ENCODE measurements around the gene CRELD2. TPM values are rescaled to one million over a fixed set of nuclear protein-coding genes. Genes with fewer than 3 reads are reported as not detected.

The CRELD2 gene
- total and polyA plus RNA-seq, 2 of the 13 experiments (the other 11 are each of a cell fraction or from before 2014, with no cell fraction given), result 17.2 to 44.7 TPM

DNA sequence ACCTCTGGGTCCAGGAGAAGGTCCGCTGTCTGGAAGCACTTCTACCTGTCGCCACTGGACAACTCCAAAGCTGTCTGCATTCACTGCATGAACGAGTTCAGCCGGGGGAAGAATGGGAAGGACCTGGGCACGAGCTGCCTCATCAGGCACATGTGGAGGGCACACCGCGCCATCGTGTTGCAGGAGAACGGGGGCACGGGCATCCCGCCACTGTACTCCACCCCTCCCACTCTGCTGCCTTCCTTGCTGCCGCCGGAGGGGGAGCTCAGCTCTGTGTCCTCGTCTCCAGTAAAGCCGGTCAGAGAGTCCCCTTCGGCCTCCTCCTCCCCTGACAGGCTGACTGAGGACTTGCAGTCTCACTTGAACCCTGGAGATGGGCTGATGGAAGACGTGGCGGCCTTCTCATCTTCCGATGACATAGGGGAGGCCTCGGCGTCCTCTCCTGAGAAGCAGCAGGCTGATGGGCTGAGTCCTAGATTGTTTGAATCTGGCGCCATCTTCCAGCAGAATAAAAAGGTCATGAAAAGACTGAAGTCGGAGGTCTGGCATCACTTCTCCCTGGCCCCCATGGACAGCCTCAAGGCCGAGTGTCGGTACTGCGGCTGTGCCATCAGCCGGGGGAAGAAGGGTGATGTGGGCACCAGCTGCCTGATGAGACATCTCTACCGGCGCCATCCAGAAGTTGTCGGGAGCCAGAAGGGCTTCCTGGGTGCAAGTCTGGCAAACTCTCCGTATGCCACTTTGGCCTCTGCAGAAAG is 33.8 kb upstream of the CRELD2 start (continued):
- TF ChIP-seq KLF16 (CRISPR knock-in tag; IDR thresholded peaks at IDR 0.05) (no peak), SRF (IDR thresholded peaks at IDR 0.05; ENCODE audit: low read depth, low read length) (no peak), ZEB1 (IDR thresholded peaks at IDR 0.05; ENCODE audit: insufficient replicate concordance, low read depth) (no peak)
- TF ChIP-seq, protein P1, sequence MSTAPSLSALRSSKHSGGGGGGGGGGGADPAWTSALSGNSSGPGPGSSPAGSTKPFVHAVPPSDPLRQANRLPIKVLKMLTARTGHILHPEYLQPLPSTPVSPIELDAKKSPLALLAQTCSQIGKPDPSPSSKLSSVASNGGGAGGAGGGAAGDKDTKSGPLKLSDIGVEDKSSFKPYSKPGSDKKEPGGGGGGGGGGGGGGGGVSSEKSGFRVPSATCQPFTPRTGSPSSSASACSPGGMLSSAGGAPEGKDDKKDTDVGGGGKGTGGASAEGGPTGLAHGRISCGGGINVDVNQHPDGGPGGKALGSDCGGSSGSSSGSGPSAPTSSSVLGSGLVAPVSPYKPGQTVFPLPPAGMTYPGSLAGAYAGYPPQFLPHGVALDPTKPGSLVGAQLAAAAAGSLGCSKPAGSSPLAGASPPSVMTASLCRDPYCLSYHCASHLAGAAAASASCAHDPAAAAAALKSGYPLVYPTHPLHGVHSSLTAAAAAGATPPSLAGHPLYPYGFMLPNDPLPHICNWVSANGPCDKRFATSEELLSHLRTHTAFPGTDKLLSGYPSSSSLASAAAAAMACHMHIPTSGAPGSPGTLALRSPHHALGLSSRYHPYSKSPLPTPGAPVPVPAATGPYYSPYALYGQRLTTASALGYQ (CRISPR knock-in tag; IDR thresholded peaks at IDR 0.05), result no peak

DNA sequence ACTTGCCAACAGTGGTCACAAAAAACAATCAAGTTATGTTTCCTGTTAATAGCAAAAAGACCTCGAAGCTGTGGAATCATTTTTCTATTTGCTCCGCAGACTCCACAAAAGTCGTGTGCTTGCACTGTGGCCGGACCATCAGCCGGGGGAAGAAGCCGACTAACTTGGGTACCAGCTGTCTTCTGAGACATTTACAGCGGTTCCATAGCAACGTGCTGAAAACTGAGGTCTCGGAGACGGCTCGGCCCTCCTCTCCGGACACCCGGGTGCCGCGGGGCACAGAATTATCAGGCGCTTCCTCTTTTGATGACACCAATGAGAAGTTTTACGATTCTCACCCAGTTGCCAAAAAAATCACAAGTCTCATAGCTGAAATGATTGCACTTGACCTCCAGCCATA is 33.2 kb upstream of the CRELD2 start:
- no peak overlapping the region for H3K4me2 ChIP-seq (ENCODE audit: low read depth, low read length)
- WGBS (ENCODE audit: low lambda C conversion rate), result 96% methylated on average over 17 of the region's 17 CpGs
- no TSS peak for BruUV-seq (replicated peaks)
- H3K36me3 ChIP-seq (replicated peaks in 1 of 2; ENCODE audit: control insufficient read depth in 1 of 2, insufficient read depth in 2 of 2, low read length in 2 of 2), result peaks cover 20 to 54% of the 10 kb centered on the region in 2 experiments
- H4K20me1 ChIP-seq (ENCODE audit: insufficient read depth, low read length), result no peaks in the 10 kb centered on the region; the same call in 1 of the 2 replicates
- ATAC-seq, result no peak
- H3K4me1 ChIP-seq (ENCODE audit: insufficient read depth, low read length), result no peaks in the 10 kb centered on the region
- H3K79me2 ChIP-seq (ENCODE audit: insufficient read depth, low read length), result peaks cover 25% of the 10 kb centered on the region
- no peak overlapping the region for H3K27ac ChIP-seq (ENCODE audit: extremely low read length, insufficient read depth, low read length)
- H3K4me3 ChIP-seq (replicated peaks in 1 of 3; ENCODE audit: insufficient read depth in 1 of 3, low read depth in 2 of 3, low read length in 3 of 3), result no peak overlapping the region
- no peak overlapping the region for H3K9ac ChIP-seq (ENCODE audit: insufficient read depth, low read depth, low read length)
- H3K9me3 ChIP-seq (ENCODE audit: low read length), result no peaks in the 10 kb centered on the region
- POLR2A ChIA-PET, result no interaction called here
- H3K27me3 ChIP-seq (ENCODE audit: control insufficient read depth in 1 of 2, insufficient read depth in 2 of 2, low read length in 2 of 2), result no peaks in the 10 kb centered on the region
- CTCF ChIA-PET (ENCODE audit: low intra/inter-chr PET ratio, low total read pairs), result no interaction called here
- no peak for FAIRE-seq
- no peak for DNase-seq (ENCODE audit: low spot score)
- intact Hi-C loops (cut with micrococcal nuclease; ENCODE audit: unreplicated experiment) (no loop called here), in situ Hi-C loops (cut with HindIII; ENCODE audit: extremely low pct_ligation_motif_present, low pct_unique_long_range_greater_than_20kb) (no loop called here)
- no peak overlapping the region for H2AFZ ChIP-seq (ENCODE audit: low read length)
- TF ChIP-seq, protein P2, sequence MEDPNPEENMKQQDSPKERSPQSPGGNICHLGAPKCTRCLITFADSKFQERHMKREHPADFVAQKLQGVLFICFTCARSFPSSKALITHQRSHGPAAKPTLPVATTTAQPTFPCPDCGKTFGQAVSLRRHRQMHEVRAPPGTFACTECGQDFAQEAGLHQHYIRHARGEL (CRISPR knock-in tag; IDR thresholded peaks at IDR 0.05), result no peak
- TF ChIP-seq NR1H2 (CRISPR knock-in tag; IDR thresholded peaks at IDR 0.05; ENCODE audit: borderline replicate concordance, low read depth) (no peak), TARDBP (CRISPR knock-in tag; IDR thresholded peaks at IDR 0.05) (no peak), ZFYVE20 (CRISPR knock-in tag; IDR thresholded peaks at IDR 0.05; ENCODE audit: borderline replicate concordance, low read depth) (no peak), ZNF614 (CRISPR knock-in tag; IDR thresholded peaks at IDR 0.05; ENCODE audit: borderline replicate concordance) (no peak), HES4 (CRISPR knock-in tag; IDR thresholded peaks at IDR 0.05; ENCODE audit: borderline replicate concordance) (no peak), MXI1 (IDR thresholded peaks at IDR 0.05; ENCODE audit: borderline replicate concordance, low read depth, low read length) (no peak), ZNF616 (CRISPR knock-in tag; IDR thresholded peaks at IDR 0.05; ENCODE audit: low read depth) (no peak)
- TF ChIP-seq, protein P3, sequence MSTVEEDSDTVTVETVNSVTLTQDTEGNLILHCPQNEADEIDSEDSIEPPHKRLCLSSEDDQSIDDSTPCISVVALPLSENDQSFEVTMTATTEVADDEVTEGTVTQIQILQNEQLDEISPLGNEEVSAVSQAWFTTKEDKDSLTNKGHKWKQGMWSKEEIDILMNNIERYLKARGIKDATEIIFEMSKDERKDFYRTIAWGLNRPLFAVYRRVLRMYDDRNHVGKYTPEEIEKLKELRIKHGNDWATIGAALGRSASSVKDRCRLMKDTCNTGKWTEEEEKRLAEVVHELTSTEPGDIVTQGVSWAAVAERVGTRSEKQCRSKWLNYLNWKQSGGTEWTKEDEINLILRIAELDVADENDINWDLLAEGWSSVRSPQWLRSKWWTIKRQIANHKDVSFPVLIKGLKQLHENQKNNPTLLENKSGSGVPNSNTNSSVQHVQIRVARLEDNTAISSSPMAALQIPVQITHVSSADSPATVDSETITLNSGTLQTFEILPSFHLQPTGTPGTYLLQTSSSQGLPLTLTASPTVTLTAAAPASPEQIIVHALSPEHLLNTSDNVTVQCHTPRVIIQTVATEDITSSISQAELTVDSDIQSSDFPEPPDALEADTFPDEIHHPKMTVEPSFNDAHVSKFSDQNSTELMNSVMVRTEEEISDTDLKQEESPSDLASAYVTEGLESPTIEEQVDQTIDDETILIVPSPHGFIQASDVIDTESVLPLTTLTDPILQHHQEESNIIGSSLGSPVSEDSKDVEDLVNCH (CRISPR knock-in tag; IDR thresholded peaks at IDR 0.05), result no peak
- TF ChIP-seq, protein P4, sequence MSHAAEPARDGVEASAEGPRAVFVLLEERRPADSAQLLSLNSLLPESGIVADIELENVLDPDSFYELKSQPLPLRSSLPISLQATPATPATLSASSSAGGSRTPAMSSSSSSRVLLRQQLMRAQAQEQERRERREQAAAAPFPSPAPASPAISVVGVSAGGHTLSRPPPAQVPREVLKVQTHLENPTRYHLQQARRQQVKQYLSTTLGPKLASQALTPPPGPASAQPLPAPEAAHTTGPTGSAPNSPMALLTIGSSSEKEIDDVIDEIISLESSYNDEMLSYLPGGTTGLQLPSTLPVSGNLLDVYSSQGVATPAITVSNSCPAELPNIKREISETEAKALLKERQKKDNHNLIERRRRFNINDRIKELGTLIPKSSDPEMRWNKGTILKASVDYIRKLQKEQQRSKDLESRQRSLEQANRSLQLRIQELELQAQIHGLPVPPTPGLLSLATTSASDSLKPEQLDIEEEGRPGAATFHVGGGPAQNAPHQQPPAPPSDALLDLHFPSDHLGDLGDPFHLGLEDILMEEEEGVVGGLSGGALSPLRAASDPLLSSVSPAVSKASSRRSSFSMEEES (CRISPR knock-in tag; IDR thresholded peaks at IDR 0.05), result no peak
- TF ChIP-seq, protein P5, sequence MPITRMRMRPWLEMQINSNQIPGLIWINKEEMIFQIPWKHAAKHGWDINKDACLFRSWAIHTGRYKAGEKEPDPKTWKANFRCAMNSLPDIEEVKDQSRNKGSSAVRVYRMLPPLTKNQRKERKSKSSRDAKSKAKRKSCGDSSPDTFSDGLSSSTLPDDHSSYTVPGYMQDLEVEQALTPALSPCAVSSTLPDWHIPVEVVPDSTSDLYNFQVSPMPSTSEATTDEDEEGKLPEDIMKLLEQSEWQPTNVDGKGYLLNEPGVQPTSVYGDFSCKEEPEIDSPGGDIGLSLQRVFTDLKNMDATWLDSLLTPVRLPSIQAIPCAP (CRISPR knock-in tag; IDR thresholded peaks at IDR 0.05; ENCODE audit: low read depth), result no peak

Measured in HepG2 (cell line).